GM19239 (cell line): ENCODE results near the gene ETV6.

Source experiments
- DNase-seq: peaks from one replicate; pipeline ENCODE4 v3.0.0; 2011; ENCODE audit warnings: low spot score; ENCODE audit not compliant: insufficient read length
- FAIRE-seq: peaks from 2 replicates; lab custom pipeline; 2011; peaks lifted over from hg19 to GRCh38; lab: Jason Lieb, UNC

Gene ETV6

DNA sequence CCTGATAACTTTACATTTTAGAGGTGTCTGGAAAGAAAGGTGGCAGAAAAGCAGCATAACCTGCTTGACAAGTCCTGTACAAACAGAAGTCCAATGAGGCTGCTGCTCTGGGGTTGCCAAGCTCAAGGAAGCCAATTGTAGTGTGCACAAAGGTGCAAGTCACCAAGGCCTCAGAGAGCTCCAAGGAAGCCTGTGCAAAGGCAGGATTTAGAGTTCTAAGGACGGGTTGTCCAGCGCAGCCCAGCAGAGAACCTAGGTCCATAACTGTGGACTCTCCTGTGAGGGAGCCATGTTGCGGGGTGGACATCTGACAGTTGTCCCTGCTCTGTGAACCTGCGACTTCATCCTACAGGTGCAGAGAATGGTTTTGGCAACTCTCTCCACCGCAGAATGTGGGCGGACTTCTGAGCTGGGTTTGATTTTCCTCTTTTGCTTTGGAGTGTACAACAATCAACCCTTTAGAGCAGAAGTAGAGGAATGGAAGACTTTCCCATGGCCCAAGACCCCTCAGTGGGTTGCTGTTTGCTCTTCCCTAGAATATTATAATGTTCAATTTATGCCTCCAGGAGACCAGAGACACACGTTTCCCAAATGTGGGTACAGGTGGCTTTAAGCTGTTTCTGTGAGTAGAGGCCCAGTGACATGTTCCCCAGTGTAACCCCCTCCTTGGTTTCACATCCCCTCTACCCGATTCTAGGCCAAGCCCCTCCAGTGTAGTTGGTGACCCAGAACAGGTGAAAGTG is 81.0 kb downstream of the ETV6 start:
- FAIRE-seq (no peak), DNase-seq (no peak)

DNA sequence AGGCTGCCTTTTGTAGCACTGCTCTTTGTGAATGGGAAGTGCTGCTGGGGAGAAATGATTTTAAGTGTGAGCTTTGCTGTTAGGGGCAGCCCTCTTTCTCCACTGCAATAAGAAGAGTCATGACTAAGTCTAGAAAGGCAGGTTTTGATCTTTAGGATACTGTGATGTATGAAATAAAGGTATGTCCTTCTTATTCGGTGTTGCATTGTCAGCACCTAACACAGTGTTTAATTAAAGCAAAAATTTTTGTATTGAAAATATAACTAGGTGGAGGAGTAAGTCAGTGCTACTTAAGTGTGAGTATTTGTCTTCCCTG is 81.5 kb downstream of the ETV6 start:
- FAIRE-seq (no peak), DNase-seq (no peak)

DNA sequence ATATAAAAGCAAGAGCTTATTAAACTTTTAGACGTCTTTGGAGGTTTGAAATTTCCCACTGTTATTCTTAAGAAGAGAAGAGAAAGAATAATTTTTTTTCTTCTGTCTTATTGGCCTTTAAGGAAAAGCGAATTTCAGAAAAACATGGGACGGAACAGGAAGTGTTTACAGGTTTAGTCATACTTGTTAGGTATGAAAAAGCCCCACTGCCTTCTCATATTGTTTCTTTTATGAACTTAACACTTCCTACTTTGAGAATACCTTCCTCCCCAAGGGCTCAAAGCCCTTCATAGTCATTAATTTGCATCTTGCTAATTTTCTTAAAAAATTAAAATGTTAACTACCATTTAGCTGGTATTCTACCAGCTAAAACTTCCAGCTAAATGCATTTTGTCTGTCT is 82.0 kb downstream of the ETV6 start:
- no peak for FAIRE-seq
- no peak for DNase-seq

DNA sequence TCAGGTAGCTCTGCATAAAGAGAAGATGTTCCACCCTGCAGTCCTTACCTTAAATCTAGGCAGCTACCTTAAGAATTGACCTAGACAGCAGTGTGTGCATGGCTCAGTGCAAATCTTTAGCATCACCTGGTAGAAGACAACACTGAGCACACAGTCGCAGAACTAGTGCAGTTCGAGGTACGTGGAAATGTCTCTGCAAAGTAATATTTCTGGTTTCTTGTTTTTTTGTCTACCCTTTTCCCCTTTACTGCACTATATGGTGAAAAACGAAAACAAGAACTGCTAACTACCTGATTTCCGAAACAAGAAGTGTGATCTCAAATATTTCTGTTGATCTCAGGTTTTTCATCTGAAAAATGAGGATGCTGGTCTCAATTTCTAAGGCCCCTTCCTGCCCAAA is 82.5 kb downstream of the ETV6 start:
- FAIRE-seq (peak; percentile 100), DNase-seq (no peak)

DNA sequence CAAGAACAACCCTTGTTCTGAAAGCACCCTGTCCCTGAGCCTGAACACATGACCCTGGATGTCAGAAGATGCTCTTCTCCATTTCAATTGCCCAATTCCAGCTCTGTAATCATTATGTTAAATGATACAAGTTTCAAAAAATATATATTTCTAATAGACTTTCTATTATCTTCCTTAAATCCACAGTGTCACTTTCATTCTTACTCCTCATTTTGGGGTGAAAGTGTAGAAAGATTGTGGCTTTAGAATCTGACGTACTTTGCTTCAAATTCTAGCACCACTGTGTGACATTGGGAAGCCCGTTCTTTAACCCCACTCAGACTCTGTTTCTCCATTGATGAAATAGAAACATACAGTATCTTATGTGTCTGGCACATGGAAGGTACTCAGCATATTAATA is 83.2 kb downstream of the ETV6 start:
- DNase-seq (no peak), FAIRE-seq (no peak)

DNA sequence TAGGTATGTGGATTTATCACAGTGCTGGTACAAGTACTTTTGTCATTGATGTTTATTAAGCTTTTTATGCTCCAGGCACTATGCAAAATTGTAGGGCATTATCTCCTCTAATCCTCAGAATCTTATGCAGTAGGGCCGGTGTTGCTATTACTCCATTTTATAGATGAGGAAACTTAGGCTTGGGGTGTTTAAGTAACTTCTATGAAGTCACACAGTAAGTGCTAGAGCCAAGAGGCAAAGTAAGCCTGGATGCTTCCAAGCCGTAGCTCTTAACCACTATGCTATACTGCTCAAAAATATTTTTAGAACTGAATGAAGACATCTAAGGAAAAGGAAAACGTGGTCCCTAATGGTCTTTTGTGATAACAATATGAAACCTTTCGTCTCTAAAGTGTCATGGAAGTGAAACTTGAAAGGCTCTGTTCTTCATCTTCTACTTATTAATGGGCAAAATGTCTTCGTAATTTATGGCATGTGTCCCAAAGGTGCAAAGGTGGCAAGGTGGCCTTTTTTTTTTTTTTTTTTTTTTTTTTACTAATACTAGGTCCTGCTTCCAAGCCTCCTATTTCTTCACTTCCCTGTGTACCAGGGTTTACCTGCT is 85.2 kb downstream of the ETV6 start:
- FAIRE-seq = peak; percentile 80
- no peak for DNase-seq

DNA sequence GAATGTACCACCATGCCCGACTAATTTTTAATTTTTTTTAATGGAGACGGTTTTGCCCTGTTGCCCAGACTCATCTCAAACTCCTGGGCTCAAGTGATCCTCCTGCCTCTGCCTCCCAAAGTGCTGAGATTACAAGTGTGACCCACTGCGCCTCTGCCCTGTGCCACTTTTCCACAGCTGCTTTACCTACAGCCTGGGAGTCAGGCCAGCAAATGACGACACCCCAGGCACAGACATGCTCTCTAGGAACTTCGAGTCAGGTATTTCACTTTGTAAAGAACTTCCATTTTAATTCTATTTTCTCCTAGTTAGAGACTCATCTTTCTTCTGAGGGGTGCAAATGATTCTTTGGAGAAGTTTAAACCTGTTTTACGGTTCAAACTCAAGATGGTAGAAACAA is 89.0 kb downstream of the ETV6 start:
- FAIRE-seq (no peak), DNase-seq (no peak)

DNA sequence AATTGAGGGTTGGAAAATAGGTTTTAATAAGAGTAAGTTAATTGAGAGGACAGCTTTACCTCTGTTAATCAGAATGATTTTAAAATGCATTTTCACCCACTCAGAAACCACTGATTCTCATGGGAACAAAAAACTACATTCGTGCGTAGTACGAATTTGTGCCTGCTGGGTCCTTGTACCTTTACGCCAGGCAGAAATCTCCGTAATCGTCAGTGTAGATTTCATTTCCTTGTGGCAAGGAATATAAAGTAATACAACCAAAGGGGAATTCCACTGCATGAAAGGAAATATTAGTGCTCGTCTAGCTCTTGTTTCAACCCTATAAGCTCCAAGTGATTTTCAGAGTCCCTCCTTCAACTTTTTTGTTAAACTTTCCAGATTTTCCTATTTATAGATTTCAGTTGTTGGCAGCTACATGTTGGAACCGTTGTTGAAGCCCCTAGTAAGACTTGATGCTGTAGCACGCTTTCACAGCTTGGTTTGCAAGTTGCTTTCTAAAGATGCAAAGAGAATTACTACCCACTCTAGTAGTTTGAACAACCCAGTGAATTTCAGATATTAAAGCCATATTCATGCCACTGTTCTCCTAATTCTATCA is 90.6 kb downstream of the ETV6 start:
- DNase-seq (no peak), FAIRE-seq (peak; percentile 66)

DNA sequence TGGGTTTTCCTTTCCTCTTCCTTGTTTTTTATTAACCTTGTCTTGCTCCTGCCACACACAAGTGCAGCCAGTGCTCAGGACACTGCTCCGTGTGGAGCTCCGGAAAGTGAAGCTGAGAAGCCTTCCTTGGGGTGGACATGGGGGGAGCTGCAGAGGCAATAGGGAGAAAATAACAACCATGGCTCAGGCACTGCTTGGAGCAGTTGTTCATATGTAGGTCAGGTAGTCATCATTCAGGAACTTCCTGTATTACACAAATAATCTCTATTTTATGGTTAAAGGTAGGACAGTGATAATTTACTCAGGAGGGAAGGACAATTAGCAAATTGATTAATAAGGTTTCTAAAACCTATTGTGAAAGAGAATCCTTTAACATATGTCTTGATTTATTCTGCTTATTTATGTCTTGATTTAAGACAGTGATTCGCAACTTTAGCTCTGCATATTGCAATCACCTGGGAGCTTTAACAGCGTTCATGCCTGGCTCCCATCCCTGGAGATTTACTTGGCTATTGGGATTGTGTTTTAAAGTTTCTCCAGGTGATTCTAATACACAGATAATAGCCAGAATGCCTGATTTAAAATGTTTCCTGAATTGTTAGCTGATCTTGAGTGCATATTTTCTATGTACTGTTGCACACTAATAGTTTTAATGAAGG is 92.1 kb downstream of the ETV6 start:
- FAIRE-seq (no peak), DNase-seq (no peak)

DNA sequence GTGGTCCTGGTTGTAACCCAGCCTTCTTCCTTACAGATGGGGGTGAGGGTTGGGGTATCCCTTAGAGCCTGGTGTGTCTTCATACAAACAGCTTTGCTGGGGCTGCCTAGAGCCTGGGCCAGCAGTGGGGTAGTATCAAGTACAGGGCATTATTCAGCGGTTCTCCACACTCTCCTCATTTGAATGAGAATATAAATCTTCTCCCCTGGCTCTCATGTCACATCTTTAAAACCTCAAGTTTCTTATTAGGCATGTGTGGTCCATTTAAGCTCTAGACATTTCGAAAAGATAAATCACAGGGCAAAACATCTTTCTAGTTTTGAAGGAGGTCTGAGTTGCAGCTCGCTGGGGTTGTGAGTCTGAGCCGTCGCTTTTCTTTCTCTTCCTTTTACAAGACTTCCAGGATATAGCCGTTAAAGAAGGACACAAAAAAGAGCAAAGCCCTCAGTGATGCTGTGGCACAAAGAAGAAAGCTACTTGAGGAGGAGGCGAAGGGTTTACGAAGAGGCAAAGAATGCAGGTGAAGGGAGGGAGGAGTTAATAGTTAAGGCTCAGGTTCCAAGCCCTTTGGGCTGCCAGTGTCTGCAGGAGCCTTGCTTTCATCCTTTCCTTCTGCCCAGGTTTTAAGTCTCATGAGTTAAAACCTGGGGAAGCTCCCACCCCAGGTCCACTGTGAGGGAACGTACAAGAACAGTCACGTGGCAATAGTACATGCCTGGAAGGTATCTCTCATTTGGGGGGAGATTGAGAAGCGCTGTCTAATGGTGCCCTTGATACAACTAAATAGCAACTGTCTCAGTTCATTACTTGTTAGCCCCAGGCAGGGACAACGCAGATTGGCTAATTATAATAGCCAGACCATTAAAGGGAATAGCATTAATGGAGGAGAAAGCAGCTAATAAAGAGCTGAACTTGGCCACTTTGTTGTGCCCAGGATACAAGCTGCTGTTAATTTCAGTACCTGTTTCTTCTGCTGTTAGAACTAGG is 94.2 kb downstream of the ETV6 start:
- DNase-seq (no peak), FAIRE-seq (peak; percentile 96)

DNA sequence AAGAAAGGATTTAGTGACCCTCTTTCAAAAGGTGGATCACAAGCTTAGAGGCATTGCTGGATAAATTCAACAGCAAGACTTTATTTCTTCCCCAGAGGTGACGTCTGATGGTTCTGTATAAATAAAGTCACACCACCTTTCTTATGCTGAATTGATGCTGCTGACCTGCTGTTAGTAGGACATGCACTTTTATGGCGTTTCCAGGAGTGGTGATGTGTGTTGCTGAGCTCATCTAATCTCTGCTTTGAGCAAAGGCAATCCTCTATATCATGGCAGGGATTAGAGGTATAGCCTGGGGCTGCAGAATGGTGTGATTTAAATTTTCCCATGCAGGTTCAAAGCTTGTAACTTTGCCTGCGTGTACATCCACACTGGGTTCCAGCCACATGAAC is 94.9 kb downstream of the ETV6 start:
- FAIRE-seq (peak; percentile 81), DNase-seq (no peak)

DNA sequence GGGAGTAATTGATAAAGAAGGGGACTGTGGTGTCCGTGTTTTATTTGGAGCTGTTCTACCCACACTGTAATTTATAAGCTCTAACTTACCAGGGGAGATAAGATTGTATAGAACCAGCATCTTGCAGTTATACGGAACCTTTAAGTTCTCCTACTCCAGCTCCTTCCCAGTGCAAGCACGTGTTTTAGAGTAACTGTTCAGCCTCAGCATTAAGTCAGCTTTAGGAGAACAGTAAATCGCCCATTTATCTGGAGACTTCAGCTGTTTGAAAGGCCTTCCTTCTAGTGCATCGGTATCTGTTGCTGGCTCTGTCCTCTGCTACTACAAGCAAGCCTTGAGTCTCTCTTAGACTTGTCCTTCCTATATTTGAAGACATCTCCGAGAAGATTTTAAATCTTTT is 95.6 kb downstream of the ETV6 start:
- no peak for DNase-seq
- FAIRE-seq = peak; percentile 71

DNA sequence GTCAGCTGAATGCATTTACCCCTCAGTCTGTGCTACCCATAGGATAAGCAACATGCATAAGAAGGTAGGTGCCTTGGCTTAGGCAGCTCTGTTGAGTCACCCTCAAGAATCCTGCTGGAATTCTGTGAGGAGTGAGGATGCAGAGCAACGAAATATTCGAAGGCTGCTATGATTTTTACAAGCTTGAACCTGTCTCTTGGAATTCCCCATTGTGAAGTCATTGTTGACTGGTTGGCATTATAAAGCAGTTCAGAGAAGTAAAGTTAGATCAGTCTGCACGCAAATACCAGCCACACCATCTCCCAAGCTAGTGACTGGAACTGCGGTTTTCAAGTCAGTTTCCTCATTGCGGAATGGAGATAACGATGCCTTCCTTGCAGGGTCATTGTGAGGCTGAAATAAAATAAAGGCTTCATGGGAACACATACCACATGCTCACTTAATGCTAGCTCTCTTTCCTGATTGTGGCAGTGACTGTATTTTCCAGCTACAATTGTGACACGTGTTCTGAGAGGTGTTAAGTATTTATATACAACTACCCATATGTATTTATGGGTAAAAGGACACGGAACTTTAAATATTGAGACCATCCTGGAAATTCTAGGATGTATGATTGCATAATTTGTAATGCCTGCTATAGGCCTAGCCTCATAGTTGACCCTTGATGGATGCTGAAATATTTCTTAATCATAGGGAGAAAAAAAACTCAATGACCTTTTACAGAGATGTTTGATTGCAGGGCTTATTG is 96.7 kb downstream of the ETV6 start:
- FAIRE-seq = peak; percentile 95
- no peak for DNase-seq

DNA sequence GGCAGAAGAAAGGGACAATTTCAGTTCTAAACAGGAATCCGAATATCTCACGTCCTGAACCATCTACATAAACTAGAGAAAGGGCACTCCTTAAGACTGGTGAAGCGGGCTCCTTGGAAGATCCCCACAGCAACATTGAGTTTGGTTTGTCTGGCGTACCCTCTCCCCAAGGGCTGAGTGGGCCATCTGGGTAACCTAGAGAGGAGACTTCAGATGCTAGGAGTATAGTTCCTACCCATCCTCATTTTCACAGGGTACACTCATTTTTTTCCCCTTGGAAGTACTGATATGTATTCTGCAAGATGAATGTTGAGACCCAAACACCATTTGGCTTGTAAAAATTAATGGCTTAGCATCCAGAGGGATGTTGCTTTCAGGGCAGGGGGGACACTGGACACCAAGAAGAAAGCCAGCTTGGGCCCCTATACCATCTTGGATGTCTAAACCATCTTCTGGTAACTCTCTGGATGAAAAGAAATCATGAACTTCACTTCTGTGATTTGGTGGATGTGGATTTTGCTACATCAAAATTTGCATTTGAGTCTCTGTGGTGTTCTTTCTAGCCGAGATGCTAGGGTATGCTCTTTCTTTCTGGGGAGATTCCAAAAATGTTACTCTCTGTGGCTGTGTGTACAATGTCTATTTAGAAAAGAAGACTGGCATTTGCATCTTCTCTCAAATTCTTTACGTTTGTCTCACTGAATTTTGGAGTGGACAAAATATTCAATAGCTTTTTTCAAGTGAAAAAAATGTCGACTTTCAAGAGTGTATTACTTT is 97.7 kb downstream of the ETV6 start:
- DNase-seq (no peak), FAIRE-seq (peak; percentile 92)

DNA sequence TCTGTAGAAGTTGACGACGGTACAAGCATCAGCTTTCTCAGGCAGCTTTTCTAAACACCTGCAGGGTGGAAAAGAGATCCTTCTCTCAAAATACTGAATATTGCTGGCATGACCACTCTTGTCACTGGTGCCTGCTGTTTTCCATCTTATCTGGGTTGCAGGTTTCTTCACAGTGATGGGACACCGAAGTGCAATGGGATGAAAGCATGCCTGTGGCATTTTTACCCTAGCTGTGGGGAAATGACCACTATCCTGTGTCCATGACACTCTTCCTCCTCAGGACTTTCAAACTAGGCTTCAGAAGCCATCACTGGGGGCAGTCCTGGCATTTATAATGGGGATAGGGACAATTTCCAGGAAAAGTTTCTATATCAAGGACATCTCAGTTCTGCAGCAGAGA is 98.5 kb downstream of the ETV6 start:
- DNase-seq (no peak), FAIRE-seq (peak; percentile 64)

DNA sequence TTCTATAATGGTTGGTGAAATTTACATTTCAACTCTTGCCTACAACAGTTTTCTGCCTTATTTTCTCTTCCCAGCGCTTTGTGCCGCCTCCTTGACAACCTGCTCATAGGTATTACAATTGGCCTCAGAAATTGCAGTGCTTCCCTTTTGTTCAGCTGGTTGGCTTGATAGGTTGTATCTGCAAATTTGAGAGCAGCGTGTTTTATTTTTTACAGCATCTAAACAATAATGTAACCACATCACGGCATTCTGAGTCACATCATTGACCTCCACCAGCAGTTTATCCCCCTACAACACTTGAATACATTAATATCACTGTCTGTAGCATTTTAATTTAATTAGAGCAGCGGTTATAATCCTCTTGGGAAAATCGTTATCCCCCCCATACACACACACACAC is 99.4 kb downstream of the ETV6 start:
- no peak for DNase-seq

DNA sequence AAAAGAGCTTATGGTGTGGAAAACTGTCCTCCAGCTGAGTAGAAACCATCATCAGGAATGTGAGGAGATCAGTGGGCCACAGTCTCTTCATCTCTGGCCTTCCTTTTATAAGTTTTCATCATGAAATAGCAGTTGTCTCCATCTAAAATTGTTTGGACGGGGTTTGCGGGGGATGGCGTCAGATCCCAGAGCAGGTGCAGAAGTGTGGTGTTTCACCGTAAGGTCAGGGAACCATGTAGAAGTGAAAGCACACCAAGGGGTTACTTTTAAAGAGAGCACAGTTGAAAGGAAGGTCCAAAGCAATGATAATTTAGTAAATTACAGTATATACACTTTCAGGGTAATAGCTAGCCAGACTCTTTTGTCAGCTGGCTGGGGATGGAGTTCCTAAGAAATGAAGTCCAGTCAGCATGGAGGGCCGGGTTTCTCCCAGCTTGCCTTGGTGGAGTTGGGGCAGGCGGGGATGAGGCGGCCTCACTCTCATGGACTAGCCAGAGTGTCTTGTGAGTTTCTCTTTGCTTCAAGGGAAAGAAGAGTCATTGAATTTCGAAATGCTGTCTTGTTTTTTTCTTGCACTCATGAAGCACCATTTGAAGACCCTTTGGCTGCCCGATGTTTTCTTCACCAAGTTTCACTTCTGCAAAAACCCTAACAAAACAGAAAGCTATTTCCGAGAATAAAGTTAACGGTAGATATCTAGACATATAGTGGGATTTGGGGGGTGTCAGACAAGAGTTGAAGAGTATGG is 100.6 kb downstream of the ETV6 start:
- FAIRE-seq (peak; percentile 95), DNase-seq (no peak)

More for the DNA sequence above, 99.4 kb downstream of the ETV6 start:
- peak; percentile 68 for FAIRE-seq
